Measurements from ENCODE around the gene SOX1.

Gene SOX1

DNA sequence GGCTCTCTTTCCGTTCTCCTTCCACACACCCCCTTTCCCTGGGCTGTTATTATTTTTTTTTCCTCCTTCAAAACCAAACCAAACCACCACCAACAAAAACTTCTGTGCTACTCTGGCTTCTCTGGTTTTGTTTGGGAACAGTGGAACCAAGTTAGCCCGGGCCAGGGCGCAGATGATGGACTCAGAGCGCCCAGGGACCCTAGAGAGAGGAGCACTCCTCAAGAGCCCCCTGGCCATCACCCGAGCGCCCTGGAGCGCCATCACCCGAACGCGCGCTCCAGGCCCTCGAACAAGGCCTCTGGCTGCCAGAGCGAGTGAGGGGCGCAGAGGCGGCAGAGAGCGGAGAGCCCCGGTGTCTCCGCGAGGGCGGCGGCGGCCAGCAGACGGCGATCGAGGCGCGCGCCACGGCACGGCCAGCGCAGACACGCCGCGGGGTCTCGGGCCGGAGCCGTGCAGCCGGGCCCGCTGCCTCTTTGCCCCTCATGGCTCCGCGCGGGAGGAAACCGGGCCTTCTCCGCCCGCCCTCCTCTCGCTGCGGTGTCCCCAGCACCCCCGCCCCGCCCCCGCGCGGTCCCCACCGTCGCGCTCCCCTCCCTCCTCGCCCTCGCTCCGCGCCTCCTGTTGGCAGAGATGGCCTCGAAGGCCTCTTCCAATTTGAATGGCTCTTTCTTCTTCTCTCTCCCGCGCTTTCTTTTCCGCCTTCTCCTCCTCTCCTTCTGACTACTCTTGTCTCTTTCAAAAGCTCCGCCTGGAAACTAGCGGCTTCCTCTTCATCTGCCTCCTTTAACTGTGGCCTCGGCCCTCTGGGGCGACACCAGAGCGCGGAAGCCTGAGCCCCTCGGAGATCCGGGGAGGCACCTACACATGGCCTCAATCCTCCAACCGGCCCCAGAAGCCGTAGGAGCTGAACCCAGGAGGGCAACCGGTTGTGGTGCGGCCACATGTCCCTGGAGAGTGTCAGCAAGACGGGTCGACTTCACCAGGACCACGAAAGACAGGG, 4.1 kb upstream of the SOX1 start:
- CTCF ChIA-PET, result interaction anchor here (0.7 to 1.0 kb wide), 2 partner anchors 10 to 380 kb away, joined by 3 to 5 read pairs; no protein-coding TSS in a partner anchor
- Mint-ChIP-seq H3K27me3 (peaks cover 96% of the 10 kb centered on the region), H3K36me3 (peaks cover 5% of the 10 kb centered on the region), H3K27ac (peak overlapping the region; percentile 61), H3K9me3 (peaks cover 5% of the 10 kb centered on the region), H3K4me3 (no peak overlapping the region), H3K4me1 (no peaks in the 10 kb centered on the region)
- no peak for DNase-seq

DNA sequence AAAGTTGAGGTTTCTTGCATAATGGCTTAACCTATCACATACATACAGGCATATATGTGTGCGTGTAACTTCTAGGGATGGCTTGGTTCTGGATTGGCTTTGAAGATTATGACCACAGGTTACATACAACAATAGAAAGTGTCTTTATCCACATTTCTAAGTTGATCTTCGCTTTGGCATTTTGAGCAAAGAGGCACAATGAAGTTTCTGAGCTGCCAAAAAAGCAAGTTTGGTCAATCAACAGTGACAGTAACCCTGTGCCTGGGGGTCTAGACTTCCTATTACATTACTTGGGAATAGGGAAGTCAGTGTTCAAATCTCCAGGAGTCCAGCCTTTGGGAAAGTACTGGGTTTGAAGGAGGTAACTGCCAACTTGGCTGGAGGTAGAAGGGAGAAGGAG, 3.1 kb upstream of the SOX1 start:
- Mint-ChIP-seq H3K27ac (no peak overlapping the region), H3K27me3 (peaks cover 89% of the 10 kb centered on the region), H3K4me1 (no peaks in the 10 kb centered on the region), H3K9me3 (peaks cover 5% of the 10 kb centered on the region), H3K4me3 (no peak overlapping the region), H3K36me3 (peaks cover 5% of the 10 kb centered on the region)
- no peak for DNase-seq
- CTCF ChIA-PET, result no interaction called here

DNA sequence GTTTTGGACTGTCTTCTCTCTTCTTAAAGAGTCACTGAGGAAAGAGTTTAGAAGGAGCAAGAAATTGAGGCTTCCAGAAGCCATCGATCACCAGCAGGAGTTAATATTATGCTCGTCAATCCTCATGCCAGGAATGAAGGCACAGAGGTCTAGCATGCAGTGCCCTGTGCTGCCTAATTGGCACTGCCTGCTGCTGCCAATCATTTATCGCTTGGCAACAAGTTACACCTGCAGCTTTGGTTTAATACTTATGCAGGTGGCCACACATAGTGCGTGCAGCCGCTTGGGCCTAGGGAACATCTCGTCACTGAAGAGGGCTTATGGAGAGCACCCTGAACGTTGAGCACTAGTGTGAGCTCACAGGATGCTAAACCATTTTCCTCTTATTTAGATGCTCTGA, 2.7 kb upstream of the SOX1 start:
- H3K4me1 Mint-ChIP-seq, result no peaks in the 10 kb centered on the region
- CTCF ChIA-PET, result no interaction called here
- peaks cover 5% of the 10 kb centered on the region for H3K9me3 Mint-ChIP-seq
- no peak for DNase-seq
- no peak overlapping the region for H3K27ac Mint-ChIP-seq
- peaks cover 89% of the 10 kb centered on the region for H3K27me3 Mint-ChIP-seq
- H3K4me3 Mint-ChIP-seq, result no peak overlapping the region
- H3K36me3 Mint-ChIP-seq, result peaks cover 8% of the 10 kb centered on the region

DNA sequence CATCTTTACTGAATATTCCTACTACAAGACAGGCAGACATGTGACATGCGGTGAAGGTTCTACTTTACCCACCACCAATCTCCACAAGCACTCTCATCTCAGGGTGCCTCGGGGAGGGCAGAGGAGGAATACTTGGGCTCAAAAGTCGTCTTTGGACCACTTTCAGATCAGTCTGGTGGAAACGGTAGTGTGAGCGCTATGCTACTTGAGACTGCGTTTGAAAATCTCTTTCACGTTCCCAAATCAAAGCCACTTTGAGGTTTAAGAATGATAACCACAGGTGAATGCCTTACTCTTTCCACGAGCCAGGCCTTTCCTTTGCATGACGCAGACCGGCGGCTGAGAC, 1.5 kb upstream of the SOX1 start:
- peaks cover 7% of the 10 kb centered on the region for H3K9me3 Mint-ChIP-seq
- peaks cover 89% of the 10 kb centered on the region for H3K27me3 Mint-ChIP-seq
- peaks cover 8% of the 10 kb centered on the region for H3K36me3 Mint-ChIP-seq
- no peaks in the 10 kb centered on the region for H3K4me1 Mint-ChIP-seq
- CTCF ChIA-PET, result no interaction called here
- peak overlapping the region; percentile 80 for H3K27ac Mint-ChIP-seq
- no peak for DNase-seq
- peak overlapping the region; percentile 23 for H3K4me3 Mint-ChIP-seq

DNA sequence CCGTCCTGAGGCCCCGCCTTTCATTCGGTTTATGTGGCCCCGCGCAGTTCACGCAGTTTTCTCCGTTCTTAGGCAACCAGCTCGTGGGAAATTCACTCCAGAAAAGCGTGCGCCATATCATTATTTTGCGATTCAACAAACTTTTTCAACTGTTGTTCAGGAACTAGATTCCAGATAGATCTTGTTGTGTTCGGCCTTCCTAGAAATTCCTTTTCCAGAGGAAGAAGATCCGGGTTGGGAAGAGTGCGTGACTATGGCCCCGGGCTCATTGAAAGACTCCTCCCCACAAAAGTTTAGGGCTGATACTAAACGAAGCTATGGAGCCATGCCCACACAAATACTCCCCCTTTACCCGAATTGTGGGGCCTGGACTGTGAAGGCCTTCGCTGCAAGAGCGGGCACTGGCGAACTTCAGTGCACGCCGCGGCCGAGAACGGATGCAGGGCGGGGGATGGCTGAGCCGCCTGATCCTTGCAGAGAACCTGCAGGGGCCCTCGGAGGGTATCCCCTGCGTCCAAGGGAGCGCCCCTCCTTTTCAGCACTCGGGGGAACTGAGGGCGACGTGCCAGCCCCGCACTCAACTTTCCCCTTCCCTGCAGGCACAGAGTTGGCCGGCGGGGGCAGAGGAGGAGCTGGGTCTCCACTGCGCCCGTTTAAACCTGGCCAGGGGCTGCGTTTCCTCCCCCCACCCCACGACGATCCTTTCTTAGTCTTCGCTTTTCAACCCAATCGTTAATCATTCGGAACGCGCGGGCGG, 904 bp upstream of the SOX1 start:
- Mint-ChIP-seq H3K27me3 (peaks cover 89% of the 10 kb centered on the region), H3K9me3 (peaks cover 7% of the 10 kb centered on the region), H3K36me3 (peaks cover 8% of the 10 kb centered on the region), H3K27ac (peak overlapping the region; percentile 80), H3K4me3 (peak overlapping the region; percentile 23), H3K4me1 (no peaks in the 10 kb centered on the region)
- CTCF ChIA-PET, result no interaction called here
- no peak for DNase-seq

DNA sequence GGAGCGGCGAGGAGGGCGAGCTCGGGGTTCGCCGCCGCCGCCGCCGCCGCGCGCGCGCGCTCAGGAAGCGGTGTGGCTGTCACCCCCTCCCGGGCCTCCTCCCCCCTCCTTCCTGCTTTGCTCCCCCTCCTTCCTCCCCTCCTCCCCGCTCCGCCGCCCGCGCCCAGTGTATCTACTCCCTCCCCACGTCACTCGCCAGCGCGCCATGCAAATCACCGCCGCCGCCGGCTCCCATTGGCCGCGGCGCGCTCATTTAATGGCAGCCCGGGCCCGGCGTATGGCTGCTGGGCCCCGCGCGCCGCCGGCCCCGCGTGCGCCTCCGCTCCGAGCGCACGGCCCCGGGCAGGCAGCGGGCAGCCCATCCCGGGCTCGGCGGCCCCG, 335 bp upstream of the SOX1 start:
- DNase-seq, result peak; percentile 45
- Mint-ChIP-seq H3K4me3 (no peak overlapping the region), H3K4me1 (no peaks in the 10 kb centered on the region), H3K9me3 (peaks cover 8% of the 10 kb centered on the region), H3K27ac (no peak overlapping the region), H3K36me3 (peaks cover 9% of the 10 kb centered on the region), H3K27me3 (peaks cover 89% of the 10 kb centered on the region)
- CTCF ChIA-PET, result no interaction called here

DNA sequence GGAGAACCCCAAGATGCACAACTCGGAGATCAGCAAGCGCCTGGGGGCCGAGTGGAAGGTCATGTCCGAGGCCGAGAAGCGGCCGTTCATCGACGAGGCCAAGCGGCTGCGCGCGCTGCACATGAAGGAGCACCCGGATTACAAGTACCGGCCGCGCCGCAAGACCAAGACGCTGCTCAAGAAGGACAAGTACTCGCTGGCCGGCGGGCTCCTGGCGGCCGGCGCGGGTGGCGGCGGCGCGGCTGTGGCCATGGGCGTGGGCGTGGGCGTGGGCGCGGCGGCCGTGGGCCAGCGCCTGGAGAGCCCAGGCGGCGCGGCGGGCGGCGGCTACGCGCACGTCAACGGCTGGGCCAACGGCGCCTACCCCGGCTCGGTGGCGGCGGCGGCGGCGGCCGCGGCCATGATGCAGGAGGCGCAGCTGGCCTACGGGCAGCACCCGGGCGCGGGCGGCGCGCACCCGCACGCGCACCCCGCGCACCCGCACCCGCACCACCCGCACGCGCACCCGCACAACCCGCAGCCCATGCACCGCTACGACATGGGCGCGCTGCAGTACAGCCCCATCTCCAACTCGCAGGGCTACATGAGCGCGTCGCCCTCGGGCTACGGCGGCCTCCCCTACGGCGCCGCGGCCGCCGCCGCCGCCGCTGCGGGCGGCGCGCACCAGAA, 1.1 kb downstream of the SOX1 start:
- CTCF ChIA-PET, result no interaction called here
- peaks cover 11% of the 10 kb centered on the region for H3K9me3 Mint-ChIP-seq
- H3K27me3 Mint-ChIP-seq, result peaks cover 89% of the 10 kb centered on the region
- no peak for DNase-seq
- no peaks in the 10 kb centered on the region for H3K4me1 Mint-ChIP-seq
- no peak overlapping the region for H3K4me3 Mint-ChIP-seq
- H3K36me3 Mint-ChIP-seq, result peaks cover 12% of the 10 kb centered on the region
- H3K27ac Mint-ChIP-seq, result no peak overlapping the region

DNA sequence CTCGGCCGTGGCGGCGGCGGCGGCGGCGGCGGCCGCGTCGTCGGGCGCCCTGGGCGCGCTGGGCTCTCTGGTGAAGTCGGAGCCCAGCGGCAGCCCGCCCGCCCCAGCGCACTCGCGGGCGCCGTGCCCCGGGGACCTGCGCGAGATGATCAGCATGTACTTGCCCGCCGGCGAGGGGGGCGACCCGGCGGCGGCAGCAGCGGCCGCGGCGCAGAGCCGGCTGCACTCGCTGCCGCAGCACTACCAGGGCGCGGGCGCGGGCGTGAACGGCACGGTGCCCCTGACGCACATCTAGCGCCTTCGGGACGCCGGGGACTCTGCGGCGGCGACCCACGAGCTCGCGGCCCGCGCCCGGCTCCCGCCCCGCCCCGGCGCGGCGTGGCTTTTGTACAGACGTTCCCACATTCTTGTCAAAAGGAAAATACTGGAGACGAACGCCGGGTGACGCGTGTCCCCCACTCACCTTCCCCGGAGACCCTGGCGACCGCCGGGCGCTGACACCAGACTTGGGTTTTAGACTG, 1.7 kb downstream of the SOX1 start:
- H3K27me3 Mint-ChIP-seq, result peaks cover 89% of the 10 kb centered on the region
- DNase-seq, result no peak
- H3K4me3 Mint-ChIP-seq, result peak overlapping the region; percentile 28
- no peaks in the 10 kb centered on the region for H3K4me1 Mint-ChIP-seq
- peaks cover 11% of the 10 kb centered on the region for H3K36me3 Mint-ChIP-seq
- CTCF ChIA-PET, result no interaction called here
- peak overlapping the region; percentile 83 for H3K27ac Mint-ChIP-seq
- peaks cover 11% of the 10 kb centered on the region for H3K9me3 Mint-ChIP-seq

DNA sequence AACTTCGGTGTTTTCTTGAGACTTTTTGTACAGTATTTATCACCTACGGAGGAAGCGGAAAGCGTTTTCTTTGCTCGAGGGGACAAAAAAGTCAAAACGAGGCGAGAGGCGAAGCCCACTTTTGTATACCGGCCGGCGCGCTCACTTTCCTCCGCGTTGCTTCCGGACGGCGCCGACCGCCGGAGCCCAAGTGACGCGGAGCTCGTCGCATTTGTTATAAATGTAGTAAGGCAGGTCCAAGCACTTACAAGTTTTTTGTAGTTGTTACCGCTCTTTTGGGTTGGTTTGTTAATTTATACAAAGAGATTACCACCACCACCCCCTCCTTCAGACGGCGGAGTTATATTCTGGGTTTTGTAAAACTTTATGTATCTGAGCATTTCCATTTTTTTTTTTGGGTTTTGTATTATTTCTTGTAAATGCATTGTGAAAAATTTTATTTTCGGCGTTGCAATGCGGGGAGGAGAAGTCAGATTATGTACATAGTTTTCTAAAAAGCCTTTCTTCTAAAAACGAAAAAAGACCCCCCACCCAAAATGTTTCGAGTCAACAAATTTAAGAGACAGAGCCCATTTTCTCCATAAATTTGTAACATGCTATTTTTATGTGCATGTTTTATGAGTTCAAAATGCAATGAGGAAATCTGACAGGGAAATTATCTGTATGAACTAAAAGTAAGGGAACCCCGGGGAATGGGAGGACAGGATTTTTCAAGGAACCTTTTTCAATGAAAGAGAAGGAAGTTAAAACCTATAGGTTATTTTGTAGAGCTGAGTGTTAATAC, 2.3 kb downstream of the SOX1 start:
- no peaks in the 10 kb centered on the region for H3K4me1 Mint-ChIP-seq
- CTCF ChIA-PET, result no interaction called here
- H3K27ac Mint-ChIP-seq, result peak overlapping the region; percentile 83
- DNase-seq, result no peak
- H3K27me3 Mint-ChIP-seq, result peaks cover 89% of the 10 kb centered on the region
- H3K4me3 Mint-ChIP-seq, result peak overlapping the region; percentile 40
- peaks cover 16% of the 10 kb centered on the region for H3K36me3 Mint-ChIP-seq
- peaks cover 11% of the 10 kb centered on the region for H3K9me3 Mint-ChIP-seq

DNA sequence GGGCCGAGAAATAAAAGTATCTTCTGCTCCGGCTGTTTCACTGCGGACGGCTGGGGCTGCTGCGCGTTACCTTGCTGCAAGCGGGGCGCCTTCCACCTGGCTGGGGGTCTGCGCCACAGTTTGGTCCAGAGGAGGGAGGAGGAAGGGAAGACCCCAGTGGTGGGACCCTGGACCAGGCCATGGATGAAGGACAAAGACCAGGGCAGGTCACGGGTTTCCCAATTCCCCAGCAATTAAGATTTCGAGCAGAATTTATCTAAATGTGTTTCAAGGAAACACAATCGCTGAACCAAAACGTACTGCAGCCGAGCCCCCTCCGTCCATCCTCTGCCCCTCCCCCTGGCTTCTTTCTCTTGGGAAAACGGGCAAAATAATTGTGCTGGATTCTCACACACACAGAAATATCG, 2.9 kb downstream of the SOX1 start:
- H3K9me3 Mint-ChIP-seq, result peaks cover 11% of the 10 kb centered on the region
- H3K27ac Mint-ChIP-seq, result peak overlapping the region; percentile 77
- CTCF ChIA-PET, result no interaction called here
- no peak for DNase-seq
- no peak overlapping the region for H3K4me3 Mint-ChIP-seq
- peaks cover 91% of the 10 kb centered on the region for H3K27me3 Mint-ChIP-seq
- H3K36me3 Mint-ChIP-seq, result peaks cover 16% of the 10 kb centered on the region
- H3K4me1 Mint-ChIP-seq, result no peaks in the 10 kb centered on the region

DNA sequence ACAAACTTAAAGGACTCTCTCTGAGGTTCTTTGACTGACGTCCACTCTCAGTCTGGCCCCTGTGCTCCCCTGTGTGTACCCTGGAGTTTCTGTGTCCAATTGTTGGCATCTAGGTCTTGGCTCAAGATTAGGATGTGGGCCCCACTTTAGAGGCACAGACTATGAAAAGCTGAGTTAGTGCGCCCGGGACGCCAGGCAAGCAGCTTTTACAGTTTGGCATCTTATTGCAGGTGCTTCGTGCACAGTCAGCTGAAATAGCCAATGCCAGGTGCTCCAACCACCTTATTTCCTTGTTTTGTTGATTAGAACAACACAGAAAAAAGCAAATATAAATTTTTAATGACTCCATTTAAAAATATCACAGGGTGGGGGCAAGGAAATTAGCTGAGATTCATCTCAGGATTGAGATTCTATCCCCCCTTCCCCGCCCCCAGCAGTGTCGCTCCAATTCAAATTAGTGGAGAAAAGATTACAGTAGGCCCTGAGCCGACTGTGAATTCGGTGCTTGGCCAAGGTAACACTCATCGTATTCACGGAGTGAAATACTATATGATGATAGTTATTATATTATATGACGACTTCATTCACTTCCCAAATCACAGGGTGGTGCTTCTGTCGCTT, 4.3 kb downstream of the SOX1 start:
- H3K27ac Mint-ChIP-seq, result peak overlapping the region; percentile 70
- H3K9me3 Mint-ChIP-seq, result peaks cover 6% of the 10 kb centered on the region
- H3K36me3 Mint-ChIP-seq, result peaks cover 16% of the 10 kb centered on the region
- H3K27me3 Mint-ChIP-seq, result peaks cover 91% of the 10 kb centered on the region
- no peak overlapping the region for H3K4me3 Mint-ChIP-seq
- DNase-seq, result no peak
- CTCF ChIA-PET, result interaction anchor here (0.9 kb wide), 1 partner anchor 34 kb away, joined by 3 read pairs; no protein-coding TSS in a partner anchor
- no peaks in the 10 kb centered on the region for H3K4me1 Mint-ChIP-seq

DNA sequence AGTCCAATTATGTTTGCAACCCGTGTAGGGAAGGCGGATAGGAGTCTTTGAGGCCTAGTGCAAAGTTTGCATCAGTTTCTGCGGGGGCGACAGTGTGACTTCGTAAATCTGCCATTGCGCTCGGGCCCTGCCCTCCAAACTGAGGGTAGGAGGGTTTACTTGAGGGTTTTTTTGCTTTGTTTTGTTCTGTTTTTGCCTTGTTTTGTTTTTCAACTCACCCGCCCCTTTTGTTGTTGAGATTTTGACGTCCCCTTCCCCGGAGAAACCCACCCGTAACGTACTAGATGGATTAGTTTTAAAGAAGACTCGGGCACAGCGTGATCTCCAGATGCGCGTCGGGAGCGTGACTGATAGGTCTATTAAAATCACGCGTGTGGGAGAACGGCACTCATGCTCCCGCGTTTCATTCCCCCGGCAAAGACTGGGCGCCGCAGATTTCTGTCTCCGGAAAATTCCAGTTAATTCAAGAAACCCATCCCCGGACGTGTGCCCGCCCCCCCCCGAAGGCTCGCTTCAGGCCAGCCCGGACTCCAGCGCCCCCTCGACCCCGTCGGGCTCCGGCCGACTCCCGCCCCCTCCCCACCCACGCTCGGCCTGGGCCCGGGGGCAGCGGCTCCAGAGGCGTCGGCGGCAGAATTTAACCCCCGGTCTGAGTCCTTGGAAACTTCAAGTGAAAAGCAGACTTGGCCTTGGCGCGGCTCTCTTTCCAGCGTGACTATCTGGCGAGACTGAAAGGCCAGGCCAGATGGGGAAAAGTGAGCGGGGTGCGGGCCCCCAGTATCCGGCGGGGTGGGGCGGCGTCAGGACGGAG, 5.0 kb downstream of the SOX1 start:
- Mint-ChIP-seq H3K4me1 (no peaks in the 10 kb centered on the region), H3K36me3 (peaks cover 16% of the 10 kb centered on the region), H3K27ac (peak overlapping the region; percentile 70), H3K27me3 (peaks cover 87% of the 10 kb centered on the region), H3K4me3 (no peak overlapping the region), H3K9me3 (peaks cover 6% of the 10 kb centered on the region)
- DNase-seq, result no peak
- CTCF ChIA-PET, result no interaction called here

Data from activated naive CD4-positive, alpha-beta T cell treated with anti-CD3 and anti-CD28 coated beads, Interleukin-2, amount 10 ng/mL, durations not matched to agents 7 days and 5 days (primary cell).